ENCODE measurements around the gene RAB22A.

Gene RAB22A

GRCh38 chr20:58340151-58340550 is 30.6 kb downstream of the RAB22A start:
- TF ChIP-seq CTCF (conservative IDR thresholded peaks at IDR 0.05; ENCODE audit: low read length), result no peak
- no peak for DNase-seq (ENCODE audit: low read depth)
- no peak overlapping the region for H3K4me3 ChIP-seq (ENCODE audit: low read length)

DNA sequence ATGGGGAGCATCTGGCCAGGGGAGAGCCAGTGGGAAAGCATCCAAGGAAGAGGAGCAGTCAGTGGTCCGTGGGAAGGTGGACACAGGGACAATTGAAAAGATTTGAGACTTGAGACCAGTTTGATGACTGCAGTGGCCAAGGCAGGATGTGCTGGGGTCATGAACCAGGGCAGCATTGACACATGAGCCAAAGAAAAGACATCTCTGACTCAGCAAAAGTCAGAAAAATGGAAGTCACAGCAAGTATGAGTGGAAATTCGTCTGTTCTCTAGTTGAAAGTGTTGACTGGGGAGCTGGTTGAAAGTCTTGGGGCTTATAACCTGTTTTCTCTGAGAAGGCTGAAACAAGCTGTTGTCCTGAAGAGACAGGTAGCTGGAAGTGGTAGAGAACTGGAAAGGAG is 31.3 kb downstream of the RAB22A start:
- TF ChIP-seq CTCF (conservative IDR thresholded peaks at IDR 0.05; ENCODE audit: low read length), result no peak
- no peak overlapping the region for H3K4me3 ChIP-seq (ENCODE audit: low read length)
- DNase-seq (ENCODE audit: low read depth), result peak; percentile 6

- no peak for TF ChIP-seq CTCF (conservative IDR thresholded peaks at IDR 0.05; ENCODE audit: low read length)
- H3K4me3 ChIP-seq (ENCODE audit: low read length), result no peak overlapping the region
- peak; percentile 62 for DNase-seq (ENCODE audit: low read depth)
These were observed 32.8 kb downstream of the RAB22A start for GRCh38 chr20:58342104-58342945.

DNA sequence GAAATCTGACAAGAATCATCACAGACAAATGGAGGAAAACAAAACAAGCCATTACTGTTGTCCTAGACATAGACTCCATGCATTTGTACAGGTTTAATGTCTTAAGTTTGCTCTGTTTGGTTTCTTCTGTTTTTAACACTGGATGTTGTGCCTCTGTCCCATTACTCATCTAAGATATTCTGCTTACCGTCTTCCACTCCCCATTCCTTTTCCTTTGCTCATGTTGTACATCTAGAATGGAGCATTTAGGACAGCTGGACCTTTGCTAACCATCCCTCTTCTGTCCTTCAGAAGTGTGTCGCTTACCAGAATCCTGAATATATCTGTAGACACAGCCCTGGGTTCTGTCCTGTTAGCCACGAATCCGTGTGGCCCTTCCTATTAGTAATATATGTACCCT is 35.2 kb downstream of the RAB22A start:
- peak; percentile 51 for DNase-seq (ENCODE audit: low read depth)
- H3K4me3 ChIP-seq (ENCODE audit: low read length), result no peak overlapping the region
- TF ChIP-seq CTCF (conservative IDR thresholded peaks at IDR 0.05; ENCODE audit: low read length), result no peak

DNA sequence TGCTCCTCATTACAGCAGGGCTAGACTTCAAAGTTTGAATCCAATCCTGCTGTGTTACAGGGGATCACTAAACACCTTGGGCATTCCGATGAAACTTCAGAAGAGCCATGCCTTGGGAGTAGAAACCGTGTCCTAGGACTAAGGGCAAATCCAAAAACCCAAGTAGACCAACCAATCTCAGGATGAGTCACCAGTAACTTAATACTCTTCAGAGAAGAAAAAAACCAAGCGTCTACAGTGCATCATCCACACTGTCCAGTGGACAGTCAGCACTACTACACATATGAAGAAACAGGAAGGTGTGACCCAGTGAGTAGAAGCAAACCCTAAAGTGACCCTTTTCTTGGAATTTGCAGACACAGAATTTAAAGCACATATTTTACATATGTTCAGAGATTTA is 40.1 kb downstream of the RAB22A start:
- TF ChIP-seq CTCF (conservative IDR thresholded peaks at IDR 0.05; ENCODE audit: low read length), result peak; percentile 20; the same call in 1 of the 2 replicates
- peak; percentile 54 for DNase-seq (ENCODE audit: low read depth)

GRCh38 chr20:58352468-58352867 is 43.0 kb downstream of the RAB22A start:
- no peak for TF ChIP-seq CTCF (conservative IDR thresholded peaks at IDR 0.05; ENCODE audit: low read length)
- H3K4me3 ChIP-seq (ENCODE audit: low read length), result no peak overlapping the region
- DNase-seq (ENCODE audit: low read depth), result no peak

More for the DNA sequence above, 40.1 kb downstream of the RAB22A start:
- no peak overlapping the region for H3K4me3 ChIP-seq (ENCODE audit: low read length)

- no peak for DNase-seq (ENCODE audit: low read depth)
- TF ChIP-seq CTCF (conservative IDR thresholded peaks at IDR 0.05; ENCODE audit: low read length), result peak; percentile 38
- no peak overlapping the region for H3K4me3 ChIP-seq (ENCODE audit: low read length)
These were observed 49.9 kb downstream of the RAB22A start for GRCh38 chr20:58359441-58359840.
